Measurements from ENCODE around the gene CLASP1.

GRCh38 chr2:121539750-121540469 lies 109.4 kb downstream of the CLASP1 start:
- TF ChIP-seq CTCF (IDR thresholded peaks at IDR 0.05) (no peak), EZH2phosphoT487 (IDR thresholded peaks at IDR 0.05) (no peak)
